Prostate gland (tissue), 2 donors: ENCODE measurements around the gene RHCE. TPM values are rescaled to one million over a fixed set of nuclear protein-coding genes. Genes with fewer than 3 reads are reported as not detected.
A peak's percentile ranks its signal among the peaks of the same experiment; 100 is the strongest.
"Not testable (repeated sequence)": the region's sequence is repeated elsewhere in the genome, so short reads cannot be mapped to it uniquely, and the experiment has no call there.

ENCODE experiments used
- DNase-seq: peaks from one replicate; pipeline ENCODE4 v3.0.0-alpha.2; 2019; ENCODE audit warnings: low spot score
- H3K27ac ChIP-seq, 2 donors: fragments of 200-600 bp; sonication (generic); 2 replicates each; pipeline ENCODE4 v1.5.1; 2017 to 2019
- H3K27me3 ChIP-seq: fragments of 200-600 bp; sonication (generic); replicated peaks from 2 replicates; pipeline ENCODE4 v1.5.1; 2019; ENCODE audit not compliant: insufficient read depth
- H3K36me3 ChIP-seq, 2 donors: fragments of 200-600 bp; sonication (generic); 1 replicate in 1 of 2; 2 replicates in 1 of 2; pipeline versions ENCODE4 v1.5.1 to v1.8.1; 2017 to 2019
- H3K4me1 ChIP-seq: fragments of 200-600 bp; sonication (generic); replicated peaks from 2 replicates; pipeline ENCODE4 v1.5.1; 2019
- H3K4me3 ChIP-seq, 2 donors: fragments of 200-600 bp; sonication (generic); 2 replicates each; pipeline ENCODE4 v1.5.1; 2017 to 2019
- H3K9me3 ChIP-seq: fragments of 200-600 bp; sonication (generic); 2 replicates; pipeline ENCODE4 v1.5.1; 2017
- POLR2AphosphoS5 ChIP-seq: sonication (generic); formaldehyde crosslinking; IDR thresholded peaks from one replicate; pipeline ENCODE4 v1.6.1; 2017; ENCODE audit warnings: antibody characterized with exemption
- WGBS: methylation state at CpG from one replicate; pipeline ENCODE4 v1.1.5; 2018; 5-methylcytosine and 5-hydroxymethylcytosine counted together
- intact Hi-C: fragments of 100-400 bp; cut with DNase I; formaldehyde crosslinking; loops from one replicate; pipeline ENCODE4 v1.14.2; 2022
- total RNA-seq, 2 donors: library from RNA; depleted of rRNA; stranded (reverse); fragments of >200 nt; gene quantifications; one replicate each; pipeline ENCODE4 v1.1.0, GENCODE V29; 2016

The RHCE gene
- total RNA-seq, 2 donors from 2014 or later, result 2.4 to 3.9 TPM

DNA sequence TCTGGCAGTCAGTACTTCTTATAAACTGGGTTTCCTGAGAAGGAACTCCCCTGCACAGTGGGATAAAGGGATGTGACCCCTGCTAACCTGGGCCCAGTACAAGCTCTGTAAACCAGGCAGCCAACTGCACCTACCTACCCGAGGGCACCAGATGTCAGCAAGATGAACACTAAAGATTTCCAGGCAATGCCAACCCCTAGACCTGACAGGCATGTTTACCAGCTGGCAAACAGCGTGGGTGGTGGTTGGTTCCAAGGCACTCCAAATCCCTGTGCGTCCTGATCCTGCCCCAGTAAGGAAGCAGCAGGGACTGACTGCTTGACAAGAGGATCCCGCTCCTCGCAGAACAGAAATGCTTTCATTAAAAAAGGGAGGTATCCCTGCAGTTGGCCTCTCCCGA, 2.6 kb upstream of the RHCE start:
- H3K36me3 ChIP-seq, H3K4me3 ChIP-seq, H3K9me3 ChIP-seq, H3K4me1 ChIP-seq, H3K27me3 ChIP-seq, intact Hi-C loops: not testable (repeated sequence)
- TF ChIP-seq POLR2AphosphoS5, result peak; percentile 56
- peak overlapping the region; percentile 32 to 49 for H3K27ac ChIP-seq
- DNase-seq, result peak; percentile 82
- WGBS, result 31% methylated on average over 6 of the region's 6 CpGs

DNA sequence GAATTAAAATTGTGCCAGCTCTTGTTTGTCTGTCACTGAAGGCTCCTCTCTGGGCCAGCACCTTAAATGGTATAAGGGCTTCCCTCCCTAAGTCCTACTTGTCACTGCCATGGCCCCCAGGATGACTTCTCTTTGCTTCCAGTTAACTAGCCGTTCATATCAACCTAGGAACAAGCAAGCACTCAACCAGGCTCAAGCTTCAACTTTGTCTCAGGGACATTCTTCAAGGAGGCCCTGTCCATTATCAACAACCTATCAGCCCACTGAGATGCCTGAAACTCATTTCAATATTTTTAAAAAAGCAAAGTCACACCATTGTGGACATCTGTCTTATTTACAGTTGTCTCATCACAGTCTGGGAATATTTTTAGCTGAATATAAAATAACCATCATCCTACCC, 1.3 kb downstream of the RHCE start:
- H3K27me3 ChIP-seq, intact Hi-C loops, H3K4me3 ChIP-seq, H3K9me3 ChIP-seq, DNase-seq, H3K4me1 ChIP-seq, H3K27ac ChIP-seq, H3K36me3 ChIP-seq: not testable (repeated sequence)
- WGBS, result 100% methylated on average over 1 of the region's 1 CpG

DNA sequence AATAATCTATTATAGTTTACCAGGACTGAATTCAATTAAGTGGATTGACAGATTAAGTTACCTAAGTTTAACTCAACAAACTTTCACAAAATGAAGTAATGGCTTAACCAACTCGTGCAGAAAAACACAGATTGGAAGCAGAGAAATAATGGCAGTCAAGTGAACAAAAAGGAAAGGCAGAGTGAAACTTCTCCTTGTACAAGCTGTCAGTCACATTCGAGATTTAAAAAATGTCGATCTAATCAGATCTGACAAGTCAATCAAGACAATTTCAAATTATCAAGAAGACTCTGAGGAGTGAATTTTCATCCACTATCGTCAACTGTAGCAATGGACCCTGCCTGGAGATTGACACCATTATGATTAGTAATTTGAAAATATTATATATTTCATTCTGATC, 3.3 kb downstream of the RHCE start:
- H3K27me3 ChIP-seq, H3K36me3 ChIP-seq, H3K4me1 ChIP-seq, H3K9me3 ChIP-seq, DNase-seq, intact Hi-C loops, H3K27ac ChIP-seq, H3K4me3 ChIP-seq: not testable (repeated sequence)
- 87% methylated on average over 4 of the region's 4 CpGs for WGBS

DNA sequence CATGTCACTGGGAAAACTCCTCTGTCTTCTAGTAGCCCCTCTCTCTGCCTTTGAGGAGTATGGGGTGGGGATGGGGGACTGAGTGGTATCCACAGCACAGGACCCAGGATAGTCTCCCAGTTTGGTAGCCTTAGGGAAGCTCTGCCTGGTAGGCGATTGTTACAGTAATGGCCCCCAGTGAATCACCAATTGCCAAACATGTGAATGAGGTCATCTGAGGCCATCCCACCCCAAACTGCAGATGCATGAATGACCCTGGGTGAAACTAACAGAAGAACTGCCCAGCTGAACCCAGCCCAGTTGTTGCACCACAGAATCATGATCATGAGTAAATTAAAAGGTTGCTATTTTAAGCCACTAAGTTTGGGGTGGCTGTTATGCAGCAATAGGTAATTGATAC, 6.0 kb downstream of the RHCE start:
- H3K36me3 ChIP-seq, H3K4me3 ChIP-seq, H3K27ac ChIP-seq, H3K27me3 ChIP-seq, intact Hi-C loops, DNase-seq, H3K9me3 ChIP-seq, H3K4me1 ChIP-seq: not testable (repeated sequence)
- 100% methylated on average over 1 of the region's 1 CpG for WGBS

DNA sequence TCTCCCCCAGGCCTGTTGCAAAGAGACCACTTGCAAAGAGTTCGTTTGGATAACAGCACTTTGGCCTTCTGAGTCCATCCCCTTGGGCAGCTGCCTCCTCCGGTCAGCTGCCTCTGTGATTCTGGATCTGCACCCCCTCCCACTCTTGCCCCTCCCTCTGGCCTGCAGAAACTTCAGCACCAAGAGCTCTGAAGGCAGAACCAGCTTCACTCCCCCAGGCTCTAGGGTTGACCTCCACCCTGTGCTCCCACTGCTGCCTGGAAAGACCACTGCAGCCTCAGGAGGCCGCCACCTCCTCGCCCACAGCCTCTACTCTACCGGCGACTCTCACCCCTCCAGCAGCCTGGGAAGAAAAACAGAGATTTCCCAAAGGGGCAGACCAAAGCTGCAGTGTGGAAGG, 6.5 kb downstream of the RHCE start:
- intact Hi-C loops, H3K27ac ChIP-seq, H3K9me3 ChIP-seq, H3K27me3 ChIP-seq, H3K4me1 ChIP-seq, DNase-seq, H3K4me3 ChIP-seq, H3K36me3 ChIP-seq: not testable (repeated sequence)
- 94% methylated on average over 3 of the region's 6 CpGs for WGBS

DNA sequence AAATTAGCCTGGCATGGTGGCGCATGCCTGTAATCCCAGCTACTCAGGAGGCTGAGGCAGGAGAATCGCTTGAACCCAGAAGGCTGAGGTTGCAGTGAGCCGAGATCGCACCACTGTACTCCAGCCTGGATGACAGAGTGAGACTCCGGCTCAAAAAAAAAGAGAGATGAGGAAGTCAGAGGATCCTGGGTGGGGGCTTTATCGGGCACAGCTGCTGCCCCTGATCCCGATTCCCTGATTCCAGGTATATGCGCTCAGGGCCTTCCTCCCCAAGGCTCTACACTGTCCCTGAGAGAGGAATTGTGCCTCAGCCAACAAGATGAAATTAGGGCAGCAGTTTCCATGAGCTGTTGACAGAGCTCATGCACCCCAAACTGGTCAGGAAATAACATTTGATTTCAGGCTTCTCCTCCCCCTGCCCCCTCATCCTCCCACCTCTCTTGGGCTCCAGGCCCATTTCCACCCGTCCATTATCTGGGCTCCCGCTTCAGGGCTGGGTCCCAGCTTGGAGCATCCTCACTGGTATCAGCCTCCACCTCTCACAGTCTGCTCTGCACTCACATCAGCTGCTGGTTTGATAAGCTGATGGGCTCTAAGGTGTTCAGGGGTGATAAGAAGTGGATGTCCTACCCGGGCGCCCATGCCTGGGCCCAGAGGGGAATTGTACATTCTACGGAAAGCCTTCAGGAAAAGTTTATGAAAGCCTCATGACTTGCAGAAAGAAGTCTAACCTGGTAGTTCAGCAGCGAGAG, 7.6 kb downstream of the RHCE start:
- H3K4me1 ChIP-seq, H3K36me3 ChIP-seq, DNase-seq, H3K27me3 ChIP-seq, H3K9me3 ChIP-seq, H3K4me3 ChIP-seq, H3K27ac ChIP-seq, intact Hi-C loops: not testable (repeated sequence)
- WGBS, result 92% methylated on average over 14 of the region's 14 CpGs

DNA sequence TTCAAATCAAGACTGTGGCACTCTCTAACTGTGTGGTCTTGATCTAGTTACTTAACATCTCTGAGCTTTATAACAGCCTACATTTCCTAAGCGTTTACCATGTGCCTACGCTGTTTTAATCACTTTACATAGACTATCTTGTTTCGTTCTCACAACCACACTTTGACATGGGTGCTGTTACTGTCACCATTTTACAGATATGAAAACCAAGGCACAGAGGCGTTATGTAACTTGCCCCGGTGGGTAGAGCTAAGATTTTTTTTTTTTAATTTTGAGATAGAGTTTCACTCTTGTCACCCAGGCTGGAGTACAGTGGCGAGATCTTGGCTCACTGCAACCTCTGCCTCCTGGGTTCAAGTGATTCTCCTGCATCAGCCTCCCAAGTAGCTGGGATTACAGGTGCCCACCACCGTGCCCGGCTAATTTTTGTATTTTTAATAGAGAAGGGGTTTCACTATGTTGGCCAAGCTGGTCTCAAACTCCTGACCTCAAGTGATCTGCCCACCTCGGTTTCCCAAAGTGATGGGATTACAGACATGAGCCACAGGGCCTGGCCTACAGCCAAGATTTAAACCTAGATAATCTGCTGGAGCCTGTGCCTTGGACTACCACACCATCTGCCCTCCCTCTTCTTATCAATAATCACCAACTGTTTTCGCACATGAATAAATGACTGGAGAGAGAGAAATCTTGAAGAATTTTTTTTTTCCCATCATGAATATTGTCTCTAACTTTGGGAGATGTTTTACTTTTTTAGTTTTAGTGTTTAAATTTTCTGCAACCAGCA, 10.8 kb downstream of the RHCE start:
- H3K27ac ChIP-seq, H3K27me3 ChIP-seq, H3K9me3 ChIP-seq, H3K4me3 ChIP-seq, DNase-seq, H3K36me3 ChIP-seq, H3K4me1 ChIP-seq: not testable (repeated sequence)
- WGBS, result 92% methylated on average over 10 of the region's 10 CpGs
- intact Hi-C loops, result loop anchor here (5.0 to 10.0 kb wide), 2 partner anchors 112 to 395 kb away; partner anchors contain the start of gene SELENON

DNA sequence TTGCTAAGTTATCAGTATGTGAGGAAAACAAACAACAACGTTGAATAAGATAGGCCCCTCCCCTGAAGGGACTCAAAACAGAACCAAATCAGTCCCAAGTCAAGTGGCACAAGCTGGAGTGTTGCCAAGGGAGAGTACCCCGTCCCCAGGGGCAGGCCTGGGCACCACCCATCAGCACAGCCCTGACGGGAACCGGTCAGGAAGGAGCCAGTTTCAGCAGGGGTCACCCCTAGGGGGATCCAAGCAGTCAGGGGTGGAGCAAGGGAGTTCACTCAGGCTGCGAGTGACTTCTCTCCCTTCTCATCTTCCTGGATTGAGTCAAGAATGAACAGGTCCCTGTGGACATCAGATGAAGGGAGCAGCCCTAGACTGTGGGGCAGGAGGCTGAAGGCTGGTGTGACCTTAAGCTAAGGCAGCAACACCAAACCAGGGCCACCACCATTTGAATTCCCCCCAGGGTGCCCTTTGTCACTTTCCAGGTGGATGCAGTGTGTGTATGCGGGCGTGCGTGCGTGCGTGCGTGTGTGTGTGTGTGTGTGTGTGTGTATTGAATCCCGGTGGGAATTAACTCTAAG, 14.8 kb downstream of the RHCE start:
- DNase-seq, result not testable (repeated sequence)
- intact Hi-C loops, result loop anchor here (5.0 to 10.0 kb wide), 2 partner anchors 116 to 399 kb away; partner anchors contain the start of gene SELENON
- 78% methylated on average over 5 of the region's 12 CpGs for WGBS

More for the DNA sequence above, 14.8 kb downstream of the RHCE start:
- H3K4me1 ChIP-seq, H3K36me3 ChIP-seq, H3K27me3 ChIP-seq, H3K9me3 ChIP-seq, H3K27ac ChIP-seq, H3K4me3 ChIP-seq: not testable (repeated sequence)
